GM19025 (cell line): ENCODE results near the gene NDUFAF3.

Experiments used
- ATAC-seq: cut with Tn5 transposase; IDR thresholded peaks from one replicate; pipeline ENCODE4 v1.9.1; 2021; ENCODE audit warnings: mild to moderate bottlenecking, low read depth, moderate library complexity; ENCODE audit not compliant: unreplicated experiment

Gene NDUFAF3

GRCh38 chr3:49017229-49017970, 4.5 kb upstream of the NDUFAF3 start:
- no peak for ATAC-seq

- ATAC-seq: no peak
Measured at GRCh38 chr3:49017971-49018706, 3.8 kb upstream of the NDUFAF3 start, which contains the start of gene DALRD3. DALRD3 (minus strand) TSS chr3:49018580; CDS start chr3:49018564, 16 bp downstream.

GRCh38 chr3:49018707-49019006, 3.3 kb upstream of the NDUFAF3 start:
- ATAC-seq: no peak

- ATAC-seq: no peak
Measured at GRCh38 chr3:49019941-49020329, 2.0 kb upstream of the NDUFAF3 start.

GRCh38 chr3:49020330-49021212, 1.4 kb upstream of the NDUFAF3 start:
- peak; percentile 1 for ATAC-seq

- peak; percentile 47 for ATAC-seq
Measured at GRCh38 chr3:49021213-49021812, 608 bp upstream of the NDUFAF3 start.

- no peak for ATAC-seq
Measured at GRCh38 chr3:49022688-49023171, 809 bp downstream of the NDUFAF3 start.

- ATAC-seq: no peak
Measured at GRCh38 chr3:49023775-49024174, 1.9 kb downstream of the NDUFAF3 start.

GRCh38 chr3:49024449-49024848, 2.5 kb downstream of the NDUFAF3 start:
- no peak for ATAC-seq

GRCh38 chr3:49025005-49025792, 3.3 kb downstream of the NDUFAF3 start:
- ATAC-seq: no peak

GRCh38 chr3:49025793-49026520, 4.0 kb downstream of the NDUFAF3 start:
- ATAC-seq: no peak

- ATAC-seq: no peak
Measured at GRCh38 chr3:49026536-49026935, 4.6 kb downstream of the NDUFAF3 start.

- ATAC-seq: no peak
Measured at GRCh38 chr3:49027634-49028033, 5.7 kb downstream of the NDUFAF3 start.

- no peak for ATAC-seq
Measured at GRCh38 chr3:49028298-49028672, 6.4 kb downstream of the NDUFAF3 start.

GRCh38 chr3:49028673-49029562, 7.0 kb downstream of the NDUFAF3 start, which contains the start of gene IMPDH2:
IMPDH2 (minus strand) TSS chr3:49029398; CDS start chr3:49029350, 48 bp downstream.
- peak; percentile 79 for ATAC-seq

- ATAC-seq: no peak
Measured at GRCh38 chr3:49029563-49029884, 7.6 kb downstream of the NDUFAF3 start.

- ATAC-seq: no peak
Measured at GRCh38 chr3:49030321-49030720, 8.4 kb downstream of the NDUFAF3 start.

- no peak for ATAC-seq
Measured at GRCh38 chr3:49032646-49033304, 10.9 kb downstream of the NDUFAF3 start.
